Suprapubic skin (tissue), 4 donors: ENCODE data around the gene METTL16.

Experiments
- EP300 ChIP-seq: sonication (generic); formaldehyde crosslinking; IDR thresholded peaks from one replicate; pipeline ENCODE4 v1.6.1; 2017; ENCODE audit warnings: antibody characterized with exemption
- POLR2A ChIP-seq, 2 donors: fragments of 450-650 bp; IDR thresholded peaks; one replicate each; pipeline ENCODE4 v1.6.1; 2017; ENCODE audit warnings: antibody characterized with exemption in 2 of 2, mild to moderate bottlenecking in 2 of 2, moderate library complexity in 2 of 2
- POLR2AphosphoS5 ChIP-seq, 3 donors: sonication (generic); formaldehyde crosslinking; IDR thresholded peaks; one replicate each; pipeline ENCODE4 v1.6.1; 2017; ENCODE audit warnings: antibody characterized with exemption in 3 of 3
- TF ChIP-seq, protein P1 (sequence below), 2 donors: fragments of 200-600 bp in 1 of 2; fragments of 450-650 bp in 1 of 2; sonication (generic) in 1 of 2; IDR thresholded peaks; one replicate each; pipeline ENCODE4 v1.5.1; 2016 to 2019; ENCODE audit warnings: antibody characterized with exemption in 2 of 2, mild to moderate bottlenecking in 1 of 2, moderate library complexity in 1 of 2

DNA sequence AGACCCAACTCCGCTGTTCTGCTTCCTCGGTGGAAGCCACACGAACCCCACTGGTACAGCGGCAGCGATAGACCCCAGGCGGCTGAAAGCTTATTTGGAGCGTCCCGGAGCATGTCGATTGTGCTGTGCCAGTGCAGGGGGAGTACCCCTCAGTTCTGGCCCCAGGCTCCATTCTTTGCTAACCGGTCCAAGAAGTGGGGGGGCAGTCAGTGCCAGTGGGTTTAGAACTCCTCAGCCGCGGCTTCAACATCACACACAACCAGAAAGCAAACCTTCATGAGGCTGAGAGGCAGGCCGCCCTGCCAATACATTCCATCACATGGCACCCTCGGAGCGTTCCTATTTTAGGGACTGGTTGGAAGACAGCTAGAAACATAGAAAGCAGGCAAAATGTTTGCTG is 109.1 kb downstream of the METTL16 start:
- TF ChIP-seq POLR2AphosphoS5 (IDR thresholded peaks at IDR 0.05) (no peak), POLR2A (IDR thresholded peaks at IDR 0.05) (no peak), EP300 (no peak)
- TF ChIP-seq, protein P1, sequence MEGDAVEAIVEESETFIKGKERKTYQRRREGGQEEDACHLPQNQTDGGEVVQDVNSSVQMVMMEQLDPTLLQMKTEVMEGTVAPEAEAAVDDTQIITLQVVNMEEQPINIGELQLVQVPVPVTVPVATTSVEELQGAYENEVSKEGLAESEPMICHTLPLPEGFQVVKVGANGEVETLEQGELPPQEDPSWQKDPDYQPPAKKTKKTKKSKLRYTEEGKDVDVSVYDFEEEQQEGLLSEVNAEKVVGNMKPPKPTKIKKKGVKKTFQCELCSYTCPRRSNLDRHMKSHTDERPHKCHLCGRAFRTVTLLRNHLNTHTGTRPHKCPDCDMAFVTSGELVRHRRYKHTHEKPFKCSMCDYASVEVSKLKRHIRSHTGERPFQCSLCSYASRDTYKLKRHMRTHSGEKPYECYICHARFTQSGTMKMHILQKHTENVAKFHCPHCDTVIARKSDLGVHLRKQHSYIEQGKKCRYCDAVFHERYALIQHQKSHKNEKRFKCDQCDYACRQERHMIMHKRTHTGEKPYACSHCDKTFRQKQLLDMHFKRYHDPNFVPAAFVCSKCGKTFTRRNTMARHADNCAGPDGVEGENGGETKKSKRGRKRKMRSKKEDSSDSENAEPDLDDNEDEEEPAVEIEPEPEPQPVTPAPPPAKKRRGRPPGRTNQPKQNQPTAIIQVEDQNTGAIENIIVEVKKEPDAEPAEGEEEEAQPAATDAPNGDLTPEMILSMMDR (IDR thresholded peaks at IDR 0.05): no peak
